ENCODE data around the gene HSPB1.

GRCh38 chr7:76318488-76319353, 16.2 kb downstream of the HSPB1 start:
- TF ChIP-seq CTCF (IDR thresholded peaks at IDR 0.05) (peak in 4 of 7 experiments; percentile 20 to 38 (median 30)), POLR2AphosphoS5 (IDR thresholded peaks at IDR 0.05) (peak; percentile 20 to 81 (median 67))
